ENCODE data around the gene BEST1. TPM values are rescaled to one million over a fixed set of nuclear protein-coding genes. Genes with fewer than 3 reads are reported as not detected.

Gene BEST1
- total and polyA plus RNA-seq, 2 experiments from 2014 or later, result 3.9 to 5.1 TPM

DNA sequence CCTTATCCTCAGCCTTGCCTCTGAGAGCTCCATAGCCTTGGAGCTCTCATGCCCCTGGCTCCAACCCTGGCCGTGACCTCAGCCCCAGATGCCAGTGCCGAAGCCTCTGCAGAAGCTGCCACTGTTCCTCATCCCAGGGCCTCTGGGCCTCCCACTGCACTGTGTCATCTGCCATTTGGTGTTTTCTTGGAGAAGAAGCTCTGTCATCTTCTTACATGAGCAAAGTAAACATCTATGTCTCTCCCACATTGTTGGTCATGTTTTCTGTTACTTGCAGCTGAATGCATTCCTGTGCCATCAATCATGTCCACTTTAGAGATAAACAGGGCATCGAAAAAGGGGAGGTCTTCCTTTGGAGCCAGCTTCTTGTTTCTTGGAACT, 62.3 kb downstream of the BEST1 start:
- H2AFZ ChIP-seq, result no peak overlapping the region
- TF ChIP-seq EZH2phosphoT487 (IDR thresholded peaks at IDR 0.05; ENCODE audit: insufficient read depth, low read depth), result no peak
- no peak for TF ChIP-seq EZH2 (IDR thresholded peaks at IDR 0.05; ENCODE audit: insufficient read depth, poor library complexity, severe bottlenecking)
- peaks cover 3% of the 10 kb centered on the region; the same call in 1 of the 2 replicates for H3F3A ChIP-seq (ENCODE audit: insufficient read depth)
- no peaks in the 10 kb centered on the region for H3K27me3 ChIP-seq (replicated peaks; ENCODE audit: insufficient read depth)
- no peaks in the 10 kb centered on the region for H3K79me2 ChIP-seq (ENCODE audit: insufficient read depth)
- H3K4me3 ChIP-seq, result no peak overlapping the region
- H3K4me1 ChIP-seq (ENCODE audit: insufficient read depth), result peaks cover 17% of the 10 kb centered on the region
- WGBS, 2 experiments (ENCODE audit: low coverage in 1 of 2, low lambda C conversion rate in 2 of 2, missing lambda C conversion rate in 2 of 2), result 58 to 61% methylated on average over 3 of the region's 3 CpGs
- peak; percentile 65 for DNase-seq
- peak overlapping the region; percentile 55 for H3K4me2 ChIP-seq (ENCODE audit: unreplicated experiment)
- no peaks in the 10 kb centered on the region for H4K20me1 ChIP-seq (ENCODE audit: insufficient read depth)
- no peaks in the 10 kb centered on the region for H3K9me2 ChIP-seq (ENCODE audit: insufficient read depth)
- in situ Hi-C loops (cut with MboI), result no loop called here
- peak overlapping the region; percentile 43; the same call in 1 of the 2 replicates for H3K27ac ChIP-seq
- no peaks in the 10 kb centered on the region for H3K36me3 ChIP-seq (ENCODE audit: low read depth)
- no peak overlapping the region for H3K9ac ChIP-seq
- H3K9me3 ChIP-seq (ENCODE audit: low read depth), result no peaks in the 10 kb centered on the region

GRCh38 chr11:62012832-62013461, 62.8 kb downstream of the BEST1 start:
- peak overlapping the region; percentile 55 for H3K4me2 ChIP-seq (ENCODE audit: unreplicated experiment)
- H3K4me1 ChIP-seq (ENCODE audit: insufficient read depth), result peaks cover 17% of the 10 kb centered on the region
- TF ChIP-seq EZH2 (IDR thresholded peaks at IDR 0.05; ENCODE audit: insufficient read depth, poor library complexity, severe bottlenecking) (no peak), EZH2phosphoT487 (IDR thresholded peaks at IDR 0.05; ENCODE audit: insufficient read depth, low read depth) (no peak)
- no peaks in the 10 kb centered on the region for H3K9me2 ChIP-seq (ENCODE audit: insufficient read depth)
- H3K79me2 ChIP-seq (ENCODE audit: insufficient read depth), result no peaks in the 10 kb centered on the region
- no peaks in the 10 kb centered on the region for H3K36me3 ChIP-seq (ENCODE audit: low read depth)
- WGBS, 2 experiments (ENCODE audit: low coverage in 1 of 2, low lambda C conversion rate in 2 of 2, missing lambda C conversion rate in 2 of 2), result 64% methylated on average over 5 of the region's 5 CpGs
- no peaks in the 10 kb centered on the region for H3K9me3 ChIP-seq (ENCODE audit: low read depth)
- in situ Hi-C loops (cut with MboI), result no loop called here
- DNase-seq, result peak; percentile 73
- H3F3A ChIP-seq (ENCODE audit: insufficient read depth), result peaks cover 3% of the 10 kb centered on the region; the same call in 1 of the 2 replicates
- no peaks in the 10 kb centered on the region for H4K20me1 ChIP-seq (ENCODE audit: insufficient read depth)
- no peaks in the 10 kb centered on the region for H3K27me3 ChIP-seq (replicated peaks; ENCODE audit: insufficient read depth)
- H3K4me3 ChIP-seq, result no peak overlapping the region
- 0 out of 2 replicates have a peak overlapping the region, but pooled peaks have one; percentile 22 for H3K9ac ChIP-seq
- peak overlapping the region; percentile 43; the same call in 1 of the 2 replicates for H3K27ac ChIP-seq
- H2AFZ ChIP-seq, result no peak overlapping the region

Small RNA genes lying within 50 kb of the gene (small RNA-seq; reads per million reads assigned to genes)
- gene RNU6-1243P (ENCODE audit: low read depth, low replicate concordance), result not detected

Other genes with a start within 250 kb of the BEST1 start
- not detected in 2 replicates for gene MYRF, start 197.7 kb upstream of the BEST1 start, total RNA-seq (2014; rRNA removed; shearing (Covaris generic))
- 0.05 and 0.16 TPM in 2 replicates for gene MYRF, start 197.7 kb upstream of the BEST1 start, polyA plus RNA-seq (2016; fragmentation: Nextera tagmentation; extraction: Ambion mirVana)
- gene TMEM258, start 157.8 kb upstream of the BEST1 start, total RNA-seq (2014; rRNA removed; shearing (Covaris generic)), result 28.5 and 72.8 TPM in 2 replicates
- gene TMEM258, start 157.8 kb upstream of the BEST1 start, polyA plus RNA-seq (2016; fragmentation: Nextera tagmentation; extraction: Ambion mirVana), result 258 and 259 TPM in 2 replicates
- gene FEN1, start 157.4 kb upstream of the BEST1 start, total RNA-seq (2014; rRNA removed; shearing (Covaris generic)), result 29.0 and 29.2 TPM in 2 replicates
- 29.1 and 31.5 TPM in 2 replicates for gene FEN1, start 157.4 kb upstream of the BEST1 start, polyA plus RNA-seq (2016; fragmentation: Nextera tagmentation; extraction: Ambion mirVana)
- gene FADS1, start 133.3 kb upstream of the BEST1 start, total RNA-seq (2014; rRNA removed; shearing (Covaris generic)), result 12.9 and 44.9 TPM in 2 replicates
- 19.7 and 21.6 TPM in 2 replicates for gene FADS1, start 133.3 kb upstream of the BEST1 start, polyA plus RNA-seq (2016; fragmentation: Nextera tagmentation; extraction: Ambion mirVana)
- 5.2 and 7.7 TPM in 2 replicates for gene FADS2, start 122.1 kb upstream of the BEST1 start, total RNA-seq (2014; rRNA removed; shearing (Covaris generic))
- gene FADS2, start 122.1 kb upstream of the BEST1 start, polyA plus RNA-seq (2016; fragmentation: Nextera tagmentation; extraction: Ambion mirVana), result 5.5 and 6.3 TPM in 2 replicates
- 203 and 272 TPM in 2 replicates for gene FADS3, start 58.8 kb upstream of the BEST1 start, total RNA-seq (2014; rRNA removed; shearing (Covaris generic))
- gene FADS3, start 58.8 kb upstream of the BEST1 start, polyA plus RNA-seq (2016; fragmentation: Nextera tagmentation; extraction: Ambion mirVana), result 124 and 135 TPM in 2 replicates
- 6.6 and 7.5 TPM in 2 replicates for gene RAB3IL1, start 32.8 kb upstream of the BEST1 start, total RNA-seq (2014; rRNA removed; shearing (Covaris generic))
- 2.8 and 3.3 TPM in 2 replicates for gene RAB3IL1, start 32.8 kb upstream of the BEST1 start, polyA plus RNA-seq (2016; fragmentation: Nextera tagmentation; extraction: Ambion mirVana)
- gene FTH1, start 17.3 kb downstream of the BEST1 start, total RNA-seq (2014; rRNA removed; shearing (Covaris generic)), result 393 and 473 TPM in 2 replicates
- gene FTH1, start 17.3 kb downstream of the BEST1 start, polyA plus RNA-seq (2016; fragmentation: Nextera tagmentation; extraction: Ambion mirVana), result 10,305 and 10,611 TPM in 2 replicates
- gene INCENP, start 173.7 kb downstream of the BEST1 start, total RNA-seq (2014; rRNA removed; shearing (Covaris generic)), result 16.0 and 39.5 TPM in 2 replicates
- gene INCENP, start 173.7 kb downstream of the BEST1 start, polyA plus RNA-seq (2016; fragmentation: Nextera tagmentation; extraction: Ambion mirVana), result 4.6 and 5.1 TPM in 2 replicates
- not detected in 2 replicates for gene SCGB1D1, start 239.9 kb downstream of the BEST1 start, total RNA-seq (2014; rRNA removed; shearing (Covaris generic))
- gene SCGB1D1, start 239.9 kb downstream of the BEST1 start, polyA plus RNA-seq (2016; fragmentation: Nextera tagmentation; extraction: Ambion mirVana), result not detected in 2 replicates

All from GM23248 (cell line).